Stimulated activated CD8-positive, alpha-beta memory T cell treated with anti-CD3 and anti-CD28 coated beads, Interleukin-15, amount 100 ng/mL, for 1 hour (primary cell): ENCODE measurements around the gene ARCN1.
"Not testable (repeated sequence)": the region's sequence is repeated elsewhere in the genome, so short reads cannot be mapped to it uniquely, and the experiment has no call there.

ENCODE experiments used
- DNase-seq: peaks from one replicate; pipeline ENCODE4 v3.0.0-alpha.2; 2020; ENCODE audit warnings: low read depth

The ARCN1 gene

DNA sequence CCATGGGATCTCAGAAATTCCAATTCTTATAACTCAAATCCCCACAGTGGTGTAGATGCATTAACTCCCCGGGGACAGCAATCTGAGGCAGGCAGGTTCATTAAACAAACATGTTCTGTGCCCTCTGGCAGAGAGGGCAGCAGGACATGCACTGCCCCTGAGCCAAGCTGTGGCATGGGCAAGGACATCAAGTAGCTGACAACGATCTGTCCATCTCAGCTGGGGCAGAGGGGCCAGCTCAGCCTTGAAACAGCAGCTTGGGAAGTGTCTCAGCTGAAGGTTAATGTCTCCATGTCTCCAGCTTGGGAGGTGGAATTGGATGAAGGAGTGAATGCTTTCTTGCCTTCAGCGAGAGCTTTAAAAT is 27.6 kb upstream of the ARCN1 start:
- DNase-seq, result no peak

DNA sequence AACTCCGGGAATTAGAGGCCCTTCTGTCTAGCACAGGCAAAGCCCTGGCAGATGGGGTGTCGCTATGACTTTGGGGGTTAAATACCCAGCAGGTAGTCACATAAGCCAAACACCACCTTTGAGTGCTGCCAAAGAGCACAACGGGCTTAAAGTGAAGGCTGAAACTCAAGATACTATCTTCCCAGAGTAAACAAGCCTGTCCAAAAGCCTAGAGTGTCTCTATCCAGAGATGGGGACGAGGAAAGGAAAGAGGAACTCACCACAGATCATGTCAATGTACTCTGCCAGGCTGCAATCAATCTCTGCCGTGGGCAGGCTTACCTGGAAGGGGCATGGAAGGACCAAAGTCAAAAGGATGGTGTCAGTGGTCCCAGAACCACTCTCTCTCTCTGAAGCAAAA is 26.7 kb upstream of the ARCN1 start:
- DNase-seq, result no peak

DNA sequence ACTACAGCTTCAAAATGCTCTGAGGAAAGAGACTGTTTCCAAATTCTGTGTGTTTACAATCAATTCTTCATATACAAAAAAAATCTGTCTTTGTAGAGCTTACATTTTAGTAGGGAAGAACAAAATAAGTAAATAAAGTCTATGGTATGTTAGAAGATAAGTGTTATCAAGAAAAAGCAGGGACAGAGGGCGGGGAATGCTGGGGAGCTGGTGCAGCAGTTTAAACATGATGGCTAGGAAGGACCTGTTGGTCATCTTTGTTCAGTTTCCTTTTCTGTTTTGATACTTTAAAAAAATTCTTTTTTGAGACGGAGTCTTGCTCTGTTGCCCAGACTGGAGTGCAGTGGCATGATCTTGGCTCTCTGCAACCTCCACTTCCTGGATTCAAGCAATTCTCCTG is 25.1 kb upstream of the ARCN1 start:
- no peak for DNase-seq

DNA sequence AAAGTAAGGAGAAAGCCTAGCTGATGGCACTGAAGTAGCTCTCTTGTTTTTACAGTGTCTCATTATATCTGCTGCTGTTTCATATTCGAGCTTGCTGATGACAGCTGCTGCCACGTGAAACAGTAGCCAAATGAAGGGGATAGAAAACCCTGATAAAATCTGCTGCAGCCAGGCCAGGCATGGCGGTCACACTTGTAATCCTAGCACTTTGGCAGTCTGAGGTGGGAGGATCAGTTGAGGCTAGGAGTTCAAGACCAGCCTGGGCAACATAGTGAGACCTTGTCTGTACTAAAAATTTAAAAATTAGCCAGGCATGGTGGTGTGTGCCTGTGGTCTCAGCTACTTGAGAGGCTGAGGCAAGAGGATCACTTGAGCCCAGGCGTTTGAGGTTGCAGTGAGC is 19.9 kb upstream of the ARCN1 start:
- DNase-seq, result no peak

DNA sequence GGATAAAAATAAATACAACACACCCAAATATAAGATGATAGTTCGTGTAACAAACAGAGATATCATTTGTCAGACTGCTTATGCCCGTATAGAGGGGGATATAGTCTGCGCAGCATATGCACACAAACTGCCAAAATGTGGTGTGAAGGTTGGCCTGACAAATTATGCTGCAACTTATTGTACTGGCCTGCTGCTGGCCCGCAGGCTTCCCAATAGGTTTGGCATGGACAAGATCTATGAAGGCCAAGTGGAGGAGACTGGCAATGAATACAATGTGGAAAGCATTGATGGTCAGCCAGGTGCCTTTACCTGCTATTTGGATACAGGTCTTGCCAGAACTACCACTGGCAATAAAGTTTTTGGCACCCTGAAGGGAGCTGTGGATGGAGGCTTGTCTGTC is 11.4 kb upstream of the ARCN1 start:
- no peak for DNase-seq

DNA sequence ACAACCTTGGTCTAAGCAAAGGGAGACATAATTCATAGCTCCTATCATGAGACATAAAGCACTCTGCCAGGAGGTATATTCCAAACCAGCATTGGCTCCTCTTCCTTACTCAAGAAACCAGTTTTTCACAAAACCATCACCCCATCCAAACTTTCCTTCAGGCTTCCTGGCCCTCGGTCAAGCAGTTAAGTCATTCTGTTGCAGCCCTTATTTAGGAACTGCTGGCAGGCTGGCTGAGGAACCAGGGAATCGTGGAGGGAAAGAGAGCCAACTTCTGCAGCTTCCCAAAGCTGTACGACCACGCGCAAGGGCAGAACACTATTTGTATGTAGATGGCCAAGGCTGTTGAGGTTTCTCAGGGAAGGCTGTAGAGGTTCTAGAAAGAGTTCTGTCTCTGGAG is 7.2 kb upstream of the ARCN1 start:
- DNase-seq, result no peak

DNA sequence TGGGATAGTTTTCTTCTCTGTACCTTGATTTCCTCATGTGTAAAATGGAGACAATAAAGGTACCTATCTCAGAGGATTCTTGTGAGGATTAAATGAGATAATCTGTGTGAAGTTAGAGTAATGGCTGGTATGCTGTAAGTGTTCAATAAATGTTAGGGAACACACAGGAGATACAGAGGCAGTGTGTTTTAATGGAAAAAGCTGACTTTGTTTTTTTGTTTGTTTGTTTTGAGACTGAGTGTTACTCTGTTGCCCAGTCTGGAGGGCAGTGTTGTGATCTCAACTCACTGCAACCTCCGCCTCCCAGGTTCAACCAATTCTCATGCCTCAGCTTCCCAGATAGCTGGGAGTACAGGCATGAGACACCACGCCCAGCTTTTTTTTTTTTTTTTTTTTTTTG is 2.5 kb upstream of the ARCN1 start:
- no peak for DNase-seq

DNA sequence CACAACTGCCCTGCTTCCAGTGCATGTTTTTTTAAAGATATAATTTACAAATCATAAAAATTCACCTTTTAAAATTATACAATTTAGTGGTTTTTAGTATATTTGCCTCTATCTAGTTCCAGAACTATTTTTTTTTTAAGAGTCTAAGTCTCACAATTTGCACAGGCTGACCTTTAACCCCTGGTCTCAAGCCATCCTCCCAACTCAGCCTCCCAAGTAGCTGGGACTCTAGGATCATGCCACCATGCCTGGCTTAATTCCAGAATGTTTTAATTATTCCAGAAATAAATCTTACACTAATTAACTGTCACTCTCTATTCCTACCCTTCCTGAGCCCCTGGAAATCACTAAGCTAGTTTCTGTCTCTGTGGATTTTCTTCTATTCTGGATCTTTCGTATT is 1.4 kb upstream of the ARCN1 start:
- no peak for DNase-seq

DNA sequence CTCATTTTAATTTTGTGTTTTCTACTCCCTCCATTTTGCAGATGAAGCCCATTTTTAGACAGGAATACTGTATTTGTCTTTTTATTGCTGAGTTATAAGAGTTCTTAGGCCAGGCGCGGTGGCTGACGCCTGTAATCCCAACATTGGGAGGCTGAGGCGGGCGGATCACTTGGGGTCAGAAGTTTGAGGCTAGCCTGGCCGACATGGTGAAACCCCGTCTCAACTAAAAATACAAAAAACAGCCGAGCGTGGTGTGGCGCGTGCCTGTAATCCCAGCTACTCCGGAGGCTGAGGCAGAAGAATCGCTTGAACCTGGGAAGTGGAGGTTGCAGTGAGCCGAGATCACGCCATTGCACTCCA is 528 bp upstream of the ARCN1 start:
- DNase-seq, result not testable (repeated sequence)

DNA sequence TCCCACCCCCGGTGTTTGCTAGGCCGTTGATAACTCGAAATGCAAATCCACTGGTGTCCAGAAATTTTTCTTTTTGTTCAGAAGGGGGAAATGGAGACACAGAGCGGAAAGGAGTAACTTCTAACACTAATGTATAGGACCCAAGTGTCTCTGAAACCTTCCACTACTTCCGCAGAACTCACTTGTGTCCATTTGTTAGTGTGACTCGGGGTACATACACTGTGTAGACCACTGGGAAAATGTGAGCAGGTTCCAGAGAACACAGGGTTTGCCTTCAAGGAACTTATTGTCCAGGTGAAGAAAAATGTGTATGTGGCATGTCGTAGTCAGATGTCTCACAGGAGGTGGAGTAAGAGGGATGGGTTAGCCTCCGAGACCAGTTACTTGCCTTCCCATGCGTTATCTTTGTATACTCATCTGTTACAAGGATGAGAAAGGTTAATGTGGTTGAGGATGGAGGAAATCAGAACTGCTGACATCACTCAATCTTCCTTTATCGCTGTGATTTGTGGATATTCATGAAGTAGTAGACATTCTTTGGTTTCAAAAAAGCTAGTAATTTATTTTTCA is 857 bp downstream of the ARCN1 start:
- DNase-seq, result no peak

DNA sequence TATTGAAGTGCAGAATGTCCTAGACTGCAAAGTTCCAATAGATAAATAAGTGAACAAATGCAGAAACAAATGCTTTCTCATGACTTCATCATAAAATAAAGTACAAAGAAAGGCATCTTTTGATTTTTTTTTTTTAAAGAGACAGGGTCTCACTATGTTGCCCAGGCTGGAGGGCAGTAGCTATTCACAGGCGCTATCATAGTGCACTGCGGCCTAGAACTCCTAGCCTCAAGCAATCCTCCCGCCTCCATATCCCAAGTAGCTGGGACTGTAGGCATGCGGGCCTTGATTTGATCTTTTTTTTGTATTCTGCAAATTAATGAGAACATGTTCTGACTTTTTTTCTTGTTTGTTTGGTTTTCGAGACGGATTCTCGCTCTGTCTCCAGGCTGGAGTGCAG is 2.4 kb downstream of the ARCN1 start:
- DNase-seq, result no peak

DNA sequence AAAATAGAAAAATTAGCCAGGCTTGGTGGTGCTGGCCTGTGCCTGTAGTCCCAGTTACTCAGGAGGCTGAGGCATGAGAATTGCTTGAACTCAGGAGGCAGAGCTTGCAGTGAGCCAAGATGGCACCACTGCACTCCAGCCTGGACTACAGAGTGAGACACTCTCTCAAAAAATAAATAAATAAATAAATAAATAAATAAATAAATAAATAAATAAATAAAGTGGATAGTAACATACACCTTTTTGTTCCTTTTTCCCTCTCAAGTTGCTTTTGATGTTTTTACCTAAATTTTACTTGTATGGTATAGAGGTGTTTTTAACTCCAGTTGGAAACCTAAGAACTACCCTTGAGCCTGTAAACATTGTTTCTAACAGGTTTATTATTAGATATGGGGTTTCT is 5.8 kb downstream of the ARCN1 start:
- not testable (repeated sequence) for DNase-seq

DNA sequence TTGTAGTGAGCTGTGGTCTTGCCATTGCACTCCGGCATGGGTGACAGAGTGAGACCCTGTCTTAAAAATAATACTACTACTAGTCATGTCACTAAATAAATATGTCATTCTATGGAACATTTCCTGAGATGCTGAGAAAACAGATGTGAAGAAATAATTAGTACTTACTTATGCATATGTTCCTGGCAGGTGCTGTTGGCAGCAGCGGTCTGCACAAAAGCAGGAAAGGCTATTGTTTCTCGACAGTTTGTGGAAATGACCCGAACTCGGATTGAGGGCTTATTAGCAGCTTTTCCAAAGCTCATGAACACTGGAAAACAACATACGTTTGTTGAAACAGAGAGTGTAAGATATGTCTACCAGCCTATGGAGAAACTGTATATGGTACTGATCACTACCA is 8.8 kb downstream of the ARCN1 start:
- no peak for DNase-seq

DNA sequence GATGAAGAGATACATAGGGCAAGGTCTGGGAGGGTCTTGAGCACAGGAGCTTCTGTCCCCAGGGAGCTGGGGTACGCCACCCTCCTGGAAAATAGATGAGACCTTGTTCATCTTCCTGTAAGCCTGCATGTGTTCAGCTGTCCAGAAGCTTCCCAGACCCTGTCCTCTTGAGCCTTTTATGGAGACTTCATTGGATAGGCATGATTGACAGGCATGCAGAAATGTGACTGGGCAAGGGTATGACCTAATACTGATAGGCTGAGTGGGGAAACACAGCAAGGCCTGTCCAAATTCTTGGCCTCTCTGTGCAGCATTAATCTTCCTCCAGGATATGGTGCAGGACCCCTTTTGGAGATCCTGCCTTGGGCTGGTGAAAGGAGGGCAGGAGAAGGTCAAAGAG is 15.7 kb downstream of the ARCN1 start:
- no peak for DNase-seq

DNA sequence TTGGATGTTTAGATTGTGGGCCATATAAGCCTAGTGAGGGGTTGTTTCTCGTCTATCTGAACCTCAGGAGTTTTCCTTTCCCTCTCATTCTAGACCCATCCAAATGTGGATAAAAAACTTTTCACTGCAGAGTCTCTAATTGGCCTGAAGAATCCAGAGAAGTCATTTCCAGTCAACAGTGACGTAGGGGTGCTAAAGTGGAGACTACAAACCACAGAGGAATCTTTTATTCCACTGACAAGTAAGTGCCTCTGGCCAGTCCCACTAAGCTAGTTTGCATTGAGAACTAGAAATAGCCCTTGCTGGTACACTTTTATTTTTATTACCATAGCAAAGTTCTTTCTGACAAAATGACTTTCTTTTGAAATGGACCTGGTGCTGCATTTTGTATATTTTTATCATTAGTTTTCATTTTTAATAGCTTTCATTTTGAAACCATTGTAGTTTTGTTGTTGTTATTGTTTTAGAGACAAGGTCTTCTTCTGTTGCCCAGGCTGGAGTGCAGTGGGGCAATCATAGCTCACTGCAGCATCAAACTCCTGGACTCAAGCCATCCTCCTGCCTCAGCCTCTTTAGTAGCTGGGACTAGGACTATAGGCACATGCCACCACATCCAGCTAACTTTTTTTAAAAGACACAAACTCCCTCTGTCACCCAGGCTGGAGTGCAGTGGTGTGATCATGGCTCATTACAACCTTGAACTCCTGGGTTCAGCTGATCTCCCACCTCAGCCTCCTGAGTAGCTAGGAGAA is 20.6 kb downstream of the ARCN1 start:
- no peak for DNase-seq

DNA sequence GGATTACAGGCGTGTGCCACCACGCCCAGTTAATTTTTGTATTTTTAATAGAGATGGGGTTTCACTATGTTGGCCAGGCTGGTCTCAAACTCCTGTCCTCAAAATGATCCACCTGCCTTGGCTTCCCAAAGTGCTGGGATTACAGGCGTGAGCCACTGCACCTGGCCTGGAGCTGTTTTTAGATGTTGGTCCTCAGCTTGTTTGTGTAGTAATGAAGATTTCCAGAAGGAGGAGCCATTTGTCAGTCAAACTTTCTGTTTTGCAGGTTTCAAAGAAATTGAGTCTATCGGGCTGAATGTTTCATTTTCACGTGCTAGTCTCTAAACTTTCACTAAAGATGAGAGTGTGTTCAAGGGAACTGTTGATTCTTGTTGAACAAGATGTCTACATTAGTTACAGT is 22.8 kb downstream of the ARCN1 start:
- not testable (repeated sequence) for DNase-seq

DNA sequence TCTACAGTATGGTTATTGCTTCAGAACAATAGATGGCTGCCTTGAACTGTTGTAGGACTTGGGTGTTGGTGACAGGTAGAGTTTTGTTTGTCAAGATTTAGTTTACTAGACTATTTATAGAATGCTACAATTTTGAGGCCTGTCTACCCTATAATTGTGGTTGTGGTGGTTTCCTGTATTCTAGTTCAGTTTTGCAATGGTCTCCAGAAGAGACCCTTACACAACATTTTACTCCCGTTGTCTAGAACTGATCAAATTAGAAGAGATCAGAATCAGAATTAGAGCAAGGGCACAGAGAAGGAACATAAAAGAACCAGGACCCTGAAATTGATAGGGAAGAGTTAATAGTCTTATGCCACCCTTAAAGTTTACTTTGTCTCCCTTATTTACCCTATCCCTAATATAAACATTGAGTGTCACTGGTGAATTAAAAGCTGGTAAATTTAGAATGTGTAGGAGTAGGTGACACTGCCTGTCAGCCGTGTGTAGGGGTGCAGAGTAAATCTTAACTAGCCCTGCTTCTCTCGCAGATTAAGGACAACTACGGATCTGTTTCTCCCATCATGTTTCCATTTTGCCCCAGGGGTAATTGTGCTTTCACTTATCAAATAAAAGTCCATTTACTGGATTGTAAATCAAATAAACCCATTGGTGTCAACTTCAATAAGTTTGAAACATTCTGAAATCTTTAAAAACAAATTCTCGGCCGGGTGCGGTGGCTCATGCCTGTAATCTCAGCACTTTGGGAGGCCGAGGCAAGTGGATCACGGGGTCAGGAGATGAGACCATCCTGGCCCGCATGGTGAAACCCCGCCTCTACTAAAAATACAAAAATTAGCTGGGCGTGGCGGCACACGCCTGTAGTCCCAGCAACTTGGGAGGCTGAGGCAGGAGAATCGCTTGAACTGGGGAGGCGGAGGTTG is 24.3 kb downstream of the ARCN1 start:
- DNase-seq, result no peak

DNA sequence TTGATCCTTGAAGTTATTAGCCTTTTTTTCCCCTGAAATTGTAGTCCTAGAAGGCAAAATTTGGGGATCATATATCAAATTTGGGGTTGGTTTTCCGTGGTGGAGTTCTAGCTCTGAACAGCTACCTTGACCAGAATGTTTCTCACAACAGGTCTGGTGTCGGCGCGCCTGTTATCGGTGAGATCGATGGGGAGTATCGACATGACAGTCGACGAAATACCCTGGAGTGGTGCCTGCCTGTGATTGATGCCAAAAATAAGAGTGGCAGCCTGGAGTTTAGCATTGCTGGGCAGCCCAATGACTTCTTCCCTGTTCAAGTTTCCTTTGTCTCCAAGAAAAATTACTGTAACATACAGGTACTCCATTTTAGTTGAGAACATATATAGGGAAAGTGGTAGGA is 25.3 kb downstream of the ARCN1 start:
- DNase-seq, result no peak

DNA sequence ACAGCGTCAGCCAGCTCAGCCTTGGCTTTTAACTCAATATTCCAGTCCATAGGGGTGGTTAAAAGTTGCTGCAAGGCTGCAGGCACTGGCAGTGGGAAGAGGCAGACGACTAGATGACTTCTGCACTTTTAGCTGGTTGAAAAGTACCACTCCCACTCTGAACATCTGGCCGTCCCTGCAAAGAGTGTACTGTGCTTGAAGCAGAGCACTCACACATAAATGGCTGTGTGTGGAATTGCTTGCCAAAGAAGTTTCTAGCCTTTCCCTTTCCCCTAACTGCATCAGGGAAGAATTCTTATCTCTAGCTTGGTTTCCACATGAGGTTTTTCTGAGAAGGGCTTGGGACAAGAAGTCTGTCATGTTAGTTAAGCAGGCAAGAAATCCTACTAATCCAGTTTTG is 30.1 kb downstream of the ARCN1 start:
- DNase-seq, result no peak

DNA sequence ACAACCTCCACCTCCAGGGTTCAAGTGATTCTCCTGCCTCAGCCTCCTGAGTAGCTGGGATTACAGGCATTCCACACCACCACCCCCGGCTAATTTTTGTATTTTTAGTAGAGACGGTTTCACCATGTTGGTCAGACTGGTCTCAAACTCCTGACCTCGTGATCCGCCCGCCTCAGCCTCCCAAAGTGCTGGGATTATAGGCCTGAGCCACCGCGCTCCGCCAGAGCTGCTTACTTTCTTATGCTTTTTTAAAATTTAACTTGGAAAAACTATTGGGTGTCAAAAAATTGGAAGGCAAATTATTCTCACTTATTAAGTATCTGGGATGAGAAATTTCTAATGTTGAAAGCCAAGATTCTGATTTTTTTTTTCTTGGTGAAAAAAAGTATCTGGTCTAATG is 31.5 kb downstream of the ARCN1 start:
- DNase-seq, result not testable (repeated sequence)

DNA sequence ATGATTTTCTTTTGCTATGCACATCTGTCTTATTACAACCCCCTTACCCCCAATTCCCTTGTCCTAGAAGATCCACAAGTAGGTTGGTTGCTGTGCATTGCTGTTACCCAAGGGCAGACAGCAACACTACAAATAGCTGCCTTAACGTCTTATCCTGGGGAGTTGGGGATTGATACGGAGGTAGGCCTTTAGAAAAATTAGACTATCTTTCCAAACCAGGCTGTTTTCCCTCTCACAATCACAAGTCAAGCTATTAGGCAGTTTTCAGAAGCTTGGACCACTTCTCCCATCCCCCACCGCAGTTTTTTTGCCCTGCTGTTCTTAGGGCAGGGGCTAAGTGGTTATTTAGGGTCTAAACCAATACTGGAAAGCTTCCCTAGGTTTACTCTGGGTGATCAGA is 32.4 kb downstream of the ARCN1 start:
- DNase-seq, result no peak

DNA sequence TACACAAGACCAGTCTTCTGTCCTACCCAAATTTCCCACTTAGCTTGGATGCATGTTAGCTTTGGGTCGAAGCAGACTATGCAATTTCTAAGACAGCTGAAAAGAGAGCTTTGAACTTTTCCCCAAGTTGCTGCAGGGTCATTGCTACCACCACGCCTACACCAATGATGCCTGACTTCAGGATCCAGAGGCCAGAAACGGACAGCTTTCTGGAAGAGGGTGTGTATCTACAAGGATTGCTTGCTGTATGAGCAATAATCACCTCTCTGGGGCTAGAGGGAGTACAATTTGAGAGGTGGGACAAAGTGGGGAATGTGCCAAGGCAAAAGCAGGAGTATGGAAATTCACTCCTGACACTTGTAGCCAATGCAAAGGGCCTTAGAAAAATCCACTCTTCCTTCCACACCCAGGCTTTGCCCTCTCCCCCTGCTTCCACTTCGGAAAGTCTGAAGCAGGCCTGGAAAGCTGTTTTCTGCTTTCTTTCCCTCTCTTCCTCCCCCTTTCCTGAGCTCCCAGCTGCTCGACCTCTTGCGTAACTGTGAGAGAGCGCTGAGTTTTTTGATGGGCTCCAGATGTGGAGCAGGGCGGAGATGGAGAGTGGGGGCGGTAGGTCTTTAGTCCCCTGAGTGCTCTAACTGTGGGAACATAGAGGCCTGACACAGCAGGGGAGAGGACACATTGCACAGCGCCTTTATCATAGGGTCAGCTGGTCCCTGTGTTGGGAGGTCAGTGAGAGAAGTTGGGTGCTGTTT is 33.1 kb downstream of the ARCN1 start:
- DNase-seq, result no peak
